Tibial nerve (tissue), 4 donors: Measurements from ENCODE around the gene MRI1. TPM values are rescaled to one million over a fixed set of nuclear protein-coding genes. Genes with fewer than 3 reads are reported as not detected.

Experiments
- DNase-seq, 2 donors: peaks; one replicate each; pipeline ENCODE4 v3.0.0-alpha.2; 2019; ENCODE audit warnings: low spot score in 2 of 2
- H3K27ac ChIP-seq, 4 donors: fragments of 200-600 bp; sonication (generic) in 3 of 4; one replicate each; pipeline ENCODE4 v1.5.1; 2017 to 2019; ENCODE audit warnings: mild to moderate bottlenecking in 1 of 4
- H3K27me3 ChIP-seq, 2 donors: fragments of 200-600 bp; sonication (generic) in 1 of 2; one replicate each; pipeline versions ENCODE4 v1.5.1 to v1.6.0; 2017 to 2019
- H3K36me3 ChIP-seq, 3 donors: fragments of 200-600 bp; sonication (generic); one replicate each; pipeline ENCODE4 v1.5.1; 2018 to 2019
- H3K4me1 ChIP-seq, 4 donors: fragments of 200-600 bp; sonication (generic) in 3 of 4; one replicate each; pipeline ENCODE4 v1.5.1; 2017 to 2019
- H3K4me3 ChIP-seq, 4 donors: fragments of 200-600 bp; sonication (generic) in 3 of 4; one replicate each; pipeline ENCODE4 v1.5.1; 2017 to 2019; ENCODE audit warnings: mild to moderate bottlenecking in 1 of 4, moderate library complexity in 1 of 4
- H3K9me3 ChIP-seq, 4 donors: fragments of 200-600 bp; sonication (generic) in 3 of 4; one replicate each; pipeline ENCODE4 v1.5.1; 2017 to 2019
- EP300 ChIP-seq, 2 donors: sonication (generic); formaldehyde crosslinking; IDR thresholded peaks; one replicate each; pipeline ENCODE4 v1.6.1; 2017; ENCODE audit warnings: antibody characterized with exemption in 2 of 2, mild to moderate bottlenecking in 1 of 2
- POLR2A ChIP-seq, 2 donors: fragments of 450-650 bp; IDR thresholded peaks; one replicate each; pipeline ENCODE4 v1.6.1; 2017; ENCODE audit warnings: antibody characterized with exemption in 2 of 2, mild to moderate bottlenecking in 2 of 2, moderate library complexity in 2 of 2
- WGBS, 2 donors: methylation state at CpG; one replicate each; pipeline ENCODE4 v1.1.5; 2018; 5-methylcytosine and 5-hydroxymethylcytosine counted together
- total RNA-seq, 4 donors: library from RNA; depleted of rRNA; stranded (reverse); fragments of >200 nt; gene quantifications; one replicate each; pipeline ENCODE4 v1.1.0, GENCODE V29; 2016
- TF ChIP-seq, protein P1 (sequence below), 5 experiments: fragments of 200-600 bp in 3 of 5; fragments of 450-650 bp in 2 of 5; sonication (generic) in 3 of 5; IDR thresholded peaks; one replicate each; pipeline ENCODE4 v1.5.1; 2016 to 2019; ENCODE audit warnings: antibody characterized with exemption in 5 of 5, mild to moderate bottlenecking in 3 of 5, moderate library complexity in 2 of 5

The MRI1 gene
- total RNA-seq, 4 donors from 2014 or later, result 52.4 to 167 (median 94.4) TPM

DNA sequence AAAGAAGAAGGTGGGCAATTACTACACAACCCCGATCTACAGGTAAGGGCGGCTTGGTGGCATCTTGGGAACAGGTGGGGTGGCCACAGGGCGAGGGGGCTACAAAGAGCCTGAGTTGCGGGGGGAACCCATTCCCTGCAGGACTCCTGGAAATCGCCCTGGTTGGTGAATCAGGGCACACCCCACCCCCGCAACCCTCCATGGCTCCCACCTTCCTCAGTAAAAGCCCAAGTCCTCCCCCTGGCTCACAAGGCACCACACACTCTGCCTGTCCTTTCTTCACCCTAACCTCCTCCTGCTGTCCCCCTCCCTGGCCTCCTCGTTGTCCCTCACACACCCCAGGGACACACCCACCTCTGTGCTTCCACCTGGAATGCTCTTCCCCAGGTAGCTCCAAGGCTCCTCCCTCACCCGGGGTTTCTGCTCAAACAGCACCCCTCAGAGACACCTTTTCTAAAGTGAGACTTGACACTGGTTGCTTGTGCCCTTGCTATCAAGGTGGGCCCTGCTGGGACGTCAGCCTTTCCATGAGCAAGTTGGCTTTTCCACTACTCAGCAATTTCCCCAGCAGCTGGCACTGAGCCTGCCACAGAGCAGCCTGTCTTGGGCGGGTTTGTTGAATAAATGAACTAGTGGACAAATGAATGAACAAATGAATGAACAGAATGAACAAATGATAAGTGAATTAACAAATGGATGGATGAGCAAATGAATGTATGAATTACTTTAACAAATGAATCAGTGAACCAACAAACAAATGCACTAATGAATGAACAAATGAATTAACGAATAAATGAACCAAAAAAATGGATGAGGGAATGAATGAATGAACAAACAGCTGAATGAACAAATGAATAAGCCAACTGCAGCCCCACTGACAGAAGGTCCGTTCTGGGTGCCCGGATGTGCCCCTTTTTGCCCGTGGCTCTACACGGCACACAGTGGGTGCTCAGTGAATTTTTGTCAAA, 6.2 kb upstream of the MRI1 start:
- Histone ChIP-seq H3K27ac (no peak overlapping the region), H3K36me3 (peaks cover 11 to 99% (median 62%) of the 10 kb centered on the region in 3 donors), H3K27me3 (no peaks in the 10 kb centered on the region), H3K4me3 (no peak overlapping the region), H3K4me1 (no peaks in the 10 kb centered on the region), H3K9me3 (no peaks in the 10 kb centered on the region)
- WGBS, 2 donors, result 87 to 89% methylated on average over 15 of the region's 15 CpGs
- TF ChIP-seq POLR2A (IDR thresholded peaks at IDR 0.05), result no peak
- no peak for TF ChIP-seq EP300 (IDR thresholded peaks at IDR 0.05)
- TF ChIP-seq, protein P1, sequence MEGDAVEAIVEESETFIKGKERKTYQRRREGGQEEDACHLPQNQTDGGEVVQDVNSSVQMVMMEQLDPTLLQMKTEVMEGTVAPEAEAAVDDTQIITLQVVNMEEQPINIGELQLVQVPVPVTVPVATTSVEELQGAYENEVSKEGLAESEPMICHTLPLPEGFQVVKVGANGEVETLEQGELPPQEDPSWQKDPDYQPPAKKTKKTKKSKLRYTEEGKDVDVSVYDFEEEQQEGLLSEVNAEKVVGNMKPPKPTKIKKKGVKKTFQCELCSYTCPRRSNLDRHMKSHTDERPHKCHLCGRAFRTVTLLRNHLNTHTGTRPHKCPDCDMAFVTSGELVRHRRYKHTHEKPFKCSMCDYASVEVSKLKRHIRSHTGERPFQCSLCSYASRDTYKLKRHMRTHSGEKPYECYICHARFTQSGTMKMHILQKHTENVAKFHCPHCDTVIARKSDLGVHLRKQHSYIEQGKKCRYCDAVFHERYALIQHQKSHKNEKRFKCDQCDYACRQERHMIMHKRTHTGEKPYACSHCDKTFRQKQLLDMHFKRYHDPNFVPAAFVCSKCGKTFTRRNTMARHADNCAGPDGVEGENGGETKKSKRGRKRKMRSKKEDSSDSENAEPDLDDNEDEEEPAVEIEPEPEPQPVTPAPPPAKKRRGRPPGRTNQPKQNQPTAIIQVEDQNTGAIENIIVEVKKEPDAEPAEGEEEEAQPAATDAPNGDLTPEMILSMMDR (IDR thresholded peaks at IDR 0.05), result no peak
- DNase-seq, result no peak

- Histone ChIP-seq H3K9me3 (no peaks in the 10 kb centered on the region), H3K27me3 (no peaks in the 10 kb centered on the region), H3K36me3 (peaks cover 11 to 98% (median 62%) of the 10 kb centered on the region in 3 donors), H3K4me3 (no peak overlapping the region), H3K4me1 (peaks cover 0 to 5% (median under 1%) of the 10 kb centered on the region in 4 donors), H3K27ac (no peak overlapping the region)
- TF ChIP-seq, protein P1 (IDR thresholded peaks at IDR 0.05), result no peak
- TF ChIP-seq EP300 (IDR thresholded peaks at IDR 0.05) (no peak), POLR2A (IDR thresholded peaks at IDR 0.05) (no peak)
- DNase-seq, result no peak
- 95 to 96% methylated on average over 24 of the region's 24 CpGs for WGBS, 2 donors
Observed at GRCh38 chr19:13758795-13759194, 5.5 kb upstream of the MRI1 start.

- TF ChIP-seq, protein P1 (IDR thresholded peaks at IDR 0.05), result no peak
- TF ChIP-seq EP300 (IDR thresholded peaks at IDR 0.05), result no peak
- no peak for TF ChIP-seq POLR2A (IDR thresholded peaks at IDR 0.05)
- Histone ChIP-seq H3K27ac (no peak overlapping the region), H3K4me3 (no peak overlapping the region), H3K4me1 (peaks cover 0 to 22% (median 9%) of the 10 kb centered on the region in 4 donors), H3K9me3 (no peaks in the 10 kb centered on the region), H3K27me3 (no peaks in the 10 kb centered on the region), H3K36me3 (peaks cover 4 to 71% (median 43%) of the 10 kb centered on the region in 3 donors)
- DNase-seq, result no peak
- 88 to 91% methylated on average over 8 of the region's 8 CpGs for WGBS, 2 donors
Observed at GRCh38 chr19:13761423-13761822, 2.9 kb upstream of the MRI1 start.

DNA sequence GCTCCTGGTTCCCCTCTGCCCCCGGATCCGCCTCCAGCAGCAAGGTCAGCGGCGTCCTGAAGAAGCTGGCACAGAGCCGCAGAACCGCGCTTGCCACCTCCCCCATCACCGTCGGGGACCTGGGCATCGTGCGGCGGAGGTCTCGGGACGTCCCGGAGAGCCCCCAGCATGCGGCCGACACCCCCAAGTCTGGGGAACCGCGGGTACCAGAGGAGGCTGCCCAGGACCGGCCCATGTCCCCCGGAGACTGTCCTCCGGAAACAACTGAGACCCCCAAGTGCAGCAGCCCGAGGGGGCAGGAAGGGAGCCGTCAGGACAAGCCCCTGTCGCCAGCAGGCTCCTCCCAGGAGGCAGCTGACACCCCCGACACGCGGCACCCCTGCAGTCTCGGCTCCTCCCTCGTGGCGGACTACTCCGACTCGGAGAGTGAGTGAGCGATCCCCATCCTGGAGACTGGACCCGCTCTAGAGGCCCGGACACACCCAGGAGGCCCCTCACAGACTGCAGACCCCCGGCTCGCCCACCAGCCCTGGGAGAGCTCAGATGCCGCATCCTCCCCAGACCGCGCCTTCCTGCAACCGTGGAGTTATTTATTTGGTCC, 1.6 kb upstream of the MRI1 start:
- no peaks in the 10 kb centered on the region for H3K9me3 ChIP-seq
- 84 to 89% methylated on average over 29 to 42 of the region's 42 CpGs for WGBS, 2 donors
- H3K4me1 ChIP-seq, result peaks cover 0 to 24% (median 9%) of the 10 kb centered on the region in 4 donors
- H3K36me3 ChIP-seq, result peaks cover 2 to 63% (median 32%) of the 10 kb centered on the region in 3 donors
- H3K27me3 ChIP-seq, result no peaks in the 10 kb centered on the region
- H3K4me3 ChIP-seq, result no peak overlapping the region
- no peak for DNase-seq
- TF ChIP-seq EP300 (IDR thresholded peaks at IDR 0.05) (no peak), POLR2A (IDR thresholded peaks at IDR 0.05) (no peak)
- TF ChIP-seq, protein P1 (IDR thresholded peaks at IDR 0.05), result no peak
- no peak overlapping the region for H3K27ac ChIP-seq

- no peak for DNase-seq
- Histone ChIP-seq H3K27ac (no peak overlapping the region), H3K9me3 (no peaks in the 10 kb centered on the region), H3K27me3 (no peaks in the 10 kb centered on the region), H3K4me3 (no peak overlapping the region), H3K36me3 (peaks cover 2 to 63% (median 32%) of the 10 kb centered on the region in 3 donors), H3K4me1 (peaks cover 0 to 24% (median 9%) of the 10 kb centered on the region in 4 donors)
- TF ChIP-seq, protein P1 (IDR thresholded peaks at IDR 0.05), result no peak
- TF ChIP-seq POLR2A (IDR thresholded peaks at IDR 0.05) (no peak), EP300 (IDR thresholded peaks at IDR 0.05) (no peak)
- 88 to 97% methylated on average over 3 of the region's 3 CpGs for WGBS, 2 donors
Observed at GRCh38 chr19:13763265-13763664, 1.1 kb upstream of the MRI1 start.
